ENCODE results near the gene PROB1. TPM values are rescaled to one million over a fixed set of nuclear protein-coding genes. Genes with fewer than 3 reads are reported as not detected.

PROB1 gene
- polyA plus RNA-seq, 4 donors: 0.45 to 2.3 (median 0.79) TPM

- WGBS, 3 donors: 86 to 90% (median 86%) methylated on average over 15 of the region's 15 CpGs
- Histone ChIP-seq H3K9me3 (ENCODE audit: control insufficient read depth in 2 of 2, insufficient read depth in 1 of 2, low read depth in 1 of 2, low read length in 1 of 2) (no peaks in the 10 kb centered on the region), H3K4me3 (ENCODE audit: low read depth in 1 of 3, low read length in 3 of 3) (no peak overlapping the region), H3K27me3 (ENCODE audit: control insufficient read depth in 3 of 3, insufficient read depth in 3 of 3, low read length in 3 of 3) (no peaks in the 10 kb centered on the region), H3K36me3 (ENCODE audit: control insufficient read depth in 3 of 3, insufficient read depth in 2 of 3, low read depth in 1 of 3, low read length in 3 of 3) (peaks cover 0 to 45% (median 0%) of the 10 kb centered on the region in 3 donors), H3K4me1 (ENCODE audit: control insufficient read depth in 3 of 3, insufficient read depth in 2 of 3, low read depth in 1 of 3, low read length in 2 of 3) (peaks cover 13 to 54% (median 17%) of the 10 kb centered on the region in 3 donors), H3K27ac (ENCODE audit: low read depth in 1 of 3, low read length in 2 of 3) (no peak overlapping the region)
- no peak for FAIRE-seq
- DNase-seq: no peak
Observed at GRCh38 chr5:139379626-139380449, 15.1 kb downstream of the PROB1 start.

- FAIRE-seq (no peak), DNase-seq (peak in 1 of 2 donors; percentile 82)
- WGBS, 3 donors: 19 to 63% (median 45%) methylated on average over 13 of the region's 13 CpGs
- no peaks in the 10 kb centered on the region for H3K27me3 ChIP-seq (ENCODE audit: control insufficient read depth in 3 of 3, insufficient read depth in 3 of 3, low read length in 3 of 3)
- H3K27ac ChIP-seq (ENCODE audit: low read depth in 1 of 3, low read length in 2 of 3): peak overlapping the region in 2 of 3 donors; percentile 1 to 2
- H3K4me3 ChIP-seq (ENCODE audit: low read depth in 1 of 3, low read length in 3 of 3): no peak overlapping the region
- peaks cover 5 to 45% (median 9%) of the 10 kb centered on the region in 3 donors for H3K4me1 ChIP-seq (ENCODE audit: control insufficient read depth in 3 of 3, insufficient read depth in 2 of 3, low read depth in 1 of 3, low read length in 2 of 3)
- peaks cover 0 to 49% (median 0%) of the 10 kb centered on the region in 3 donors for H3K36me3 ChIP-seq (ENCODE audit: control insufficient read depth in 3 of 3, insufficient read depth in 2 of 3, low read depth in 1 of 3, low read length in 3 of 3)
- no peaks in the 10 kb centered on the region for H3K9me3 ChIP-seq (ENCODE audit: control insufficient read depth in 2 of 2, insufficient read depth in 1 of 2, low read depth in 1 of 2, low read length in 1 of 2)
Observed at GRCh38 chr5:139378941-139379361, 16.0 kb downstream of the PROB1 start.

DNA sequence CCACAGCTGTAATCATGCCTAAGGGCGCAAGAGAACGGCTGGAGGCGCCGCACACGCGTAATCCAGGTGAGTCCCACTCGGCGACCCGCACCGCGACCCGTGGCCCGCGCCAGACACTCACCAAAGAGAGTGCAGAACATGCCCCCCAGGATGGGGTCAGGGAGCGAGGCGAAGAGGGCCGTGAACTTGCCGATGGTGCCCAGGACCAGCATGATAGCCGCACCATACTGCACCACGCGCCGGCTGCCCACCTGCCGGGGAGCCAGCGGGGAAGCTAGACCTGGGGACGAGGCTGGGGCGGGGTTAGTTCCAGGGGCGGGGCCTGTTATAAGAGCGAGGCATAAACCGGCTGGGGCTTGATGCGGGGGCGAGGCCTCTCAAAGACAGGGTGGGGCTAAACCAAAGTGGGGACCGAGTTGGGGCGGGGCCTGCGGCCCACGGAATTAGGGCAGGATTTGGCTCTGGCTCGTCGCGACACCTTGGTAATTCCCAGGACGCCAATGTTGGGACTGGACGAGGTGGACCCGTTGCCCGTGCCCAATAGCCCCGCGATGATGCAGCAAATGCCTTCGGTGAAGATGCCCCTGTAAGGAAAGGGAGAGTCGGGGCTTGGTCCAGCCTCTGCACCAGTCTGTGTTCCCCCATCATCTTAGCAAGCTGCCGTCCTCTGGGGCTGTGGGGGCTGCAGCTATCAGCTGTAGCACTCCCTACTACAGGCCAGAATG, 16.6 kb downstream of the PROB1 start:
- peaks cover 0 to 55% (median 0%) of the 10 kb centered on the region in 3 donors for H3K36me3 ChIP-seq (ENCODE audit: control insufficient read depth in 3 of 3, insufficient read depth in 2 of 3, low read depth in 1 of 3, low read length in 3 of 3)
- 74 to 84% (median 82%) methylated on average over 42 to 47 of the region's 47 CpGs for WGBS, 3 donors

GRCh38 chr5:139377226-139377625, 17.7 kb downstream of the PROB1 start:
- Histone ChIP-seq H3K27me3 (ENCODE audit: control insufficient read depth in 3 of 3, insufficient read depth in 3 of 3, low read length in 3 of 3) (no peaks in the 10 kb centered on the region), H3K36me3 (ENCODE audit: control insufficient read depth in 3 of 3, insufficient read depth in 2 of 3, low read depth in 1 of 3, low read length in 3 of 3) (peaks cover 0 to 57% (median under 1%) of the 10 kb centered on the region in 3 donors), H3K4me3 (ENCODE audit: low read depth in 1 of 3, low read length in 3 of 3) (no peak overlapping the region), H3K9me3 (ENCODE audit: control insufficient read depth in 2 of 2, insufficient read depth in 1 of 2, low read depth in 1 of 2, low read length in 1 of 2) (no peaks in the 10 kb centered on the region), H3K4me1 (ENCODE audit: control insufficient read depth in 3 of 3, insufficient read depth in 2 of 3, low read depth in 1 of 3, low read length in 2 of 3) (peaks cover 0 to 38% (median 6%) of the 10 kb centered on the region in 3 donors), H3K27ac (ENCODE audit: low read depth in 1 of 3, low read length in 2 of 3) (no peak overlapping the region)
- 81 to 92% (median 86%) methylated on average over 3 of the region's 3 CpGs for WGBS, 3 donors
- FAIRE-seq: no peak
- no peak for DNase-seq

More for the DNA sequence above, 16.6 kb downstream of the PROB1 start:
- FAIRE-seq (no peak), DNase-seq (no peak)
- no peaks in the 10 kb centered on the region for H3K9me3 ChIP-seq (ENCODE audit: control insufficient read depth in 2 of 2, insufficient read depth in 1 of 2, low read depth in 1 of 2, low read length in 1 of 2)
- H3K27me3 ChIP-seq (ENCODE audit: control insufficient read depth in 3 of 3, insufficient read depth in 3 of 3, low read length in 3 of 3): no peaks in the 10 kb centered on the region
- peak overlapping the region in 1 of 3 donors; percentile 2 for H3K27ac ChIP-seq (ENCODE audit: low read depth in 1 of 3, low read length in 2 of 3)
- H3K4me3 ChIP-seq (ENCODE audit: low read depth in 1 of 3, low read length in 3 of 3): no peak overlapping the region
- peaks cover 5 to 44% (median 6%) of the 10 kb centered on the region in 3 donors for H3K4me1 ChIP-seq (ENCODE audit: control insufficient read depth in 3 of 3, insufficient read depth in 2 of 3, low read depth in 1 of 3, low read length in 2 of 3)

DNA sequence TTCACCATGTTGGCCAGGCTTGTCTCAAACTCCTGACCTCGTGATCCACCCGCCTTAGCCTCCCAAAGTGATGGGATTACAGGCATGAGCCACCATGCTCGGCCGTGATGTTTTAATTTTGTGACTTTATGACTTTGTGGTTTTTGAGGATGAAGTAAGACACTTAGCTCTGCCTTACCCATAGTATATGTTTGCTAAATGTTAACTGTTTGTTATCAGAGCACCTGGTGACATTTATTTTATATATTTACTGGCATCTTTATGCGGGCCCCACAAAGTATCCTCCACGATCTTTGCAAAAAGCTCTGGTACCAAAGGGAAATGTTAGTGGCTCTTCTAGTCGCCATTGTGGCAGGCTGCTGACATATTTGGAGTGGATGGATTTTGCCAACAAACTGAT, 18.5 kb downstream of the PROB1 start:
- DNase-seq: no peak
- peaks cover 4 to 63% (median 5%) of the 10 kb centered on the region in 3 donors for H3K36me3 ChIP-seq (ENCODE audit: control insufficient read depth in 3 of 3, insufficient read depth in 2 of 3, low read depth in 1 of 3, low read length in 3 of 3)
- H3K4me1 ChIP-seq (ENCODE audit: control insufficient read depth in 3 of 3, insufficient read depth in 2 of 3, low read depth in 1 of 3, low read length in 2 of 3): peaks cover 0 to 30% (median 4%) of the 10 kb centered on the region in 3 donors
- no peak for FAIRE-seq
- H3K27ac ChIP-seq (ENCODE audit: low read depth in 1 of 3, low read length in 2 of 3): no peak overlapping the region
- H3K4me3 ChIP-seq (ENCODE audit: low read depth in 1 of 3, low read length in 3 of 3): no peak overlapping the region
- 93 to 97% (median 94%) methylated on average over 7 of the region's 7 CpGs for WGBS, 3 donors
- no peaks in the 10 kb centered on the region for H3K9me3 ChIP-seq (ENCODE audit: control insufficient read depth in 2 of 2, insufficient read depth in 1 of 2, low read depth in 1 of 2, low read length in 1 of 2)
- no peaks in the 10 kb centered on the region for H3K27me3 ChIP-seq (ENCODE audit: control insufficient read depth in 3 of 3, insufficient read depth in 3 of 3, low read length in 3 of 3)

DNA sequence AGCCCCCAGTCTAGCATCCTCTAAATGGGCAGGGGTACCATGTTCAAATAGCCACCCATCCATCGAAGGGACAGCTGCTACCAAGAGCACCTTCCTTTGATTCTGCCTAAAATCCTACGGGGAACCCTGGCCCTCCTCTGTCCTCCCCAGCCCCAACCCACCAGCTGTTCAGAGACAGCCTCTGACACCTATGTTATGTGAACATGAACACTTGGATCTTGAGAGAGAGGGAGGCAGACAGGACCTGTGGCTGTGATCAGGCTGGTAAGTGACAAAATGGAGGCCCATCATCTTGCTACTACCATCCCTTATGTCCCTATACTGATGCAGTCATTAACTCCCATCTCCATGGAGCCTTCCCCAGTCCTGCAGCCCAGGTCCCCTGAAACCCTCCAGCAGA, 20.0 kb downstream of the PROB1 start:
- H3K9me3 ChIP-seq (ENCODE audit: control insufficient read depth in 2 of 2, insufficient read depth in 1 of 2, low read depth in 1 of 2, low read length in 1 of 2): no peaks in the 10 kb centered on the region
- FAIRE-seq (no peak), DNase-seq (no peak)
- H3K27ac ChIP-seq (ENCODE audit: low read depth in 1 of 3, low read length in 2 of 3): no peak overlapping the region
- H3K4me3 ChIP-seq (ENCODE audit: low read depth in 1 of 3, low read length in 3 of 3): no peak overlapping the region
- H3K27me3 ChIP-seq (ENCODE audit: control insufficient read depth in 3 of 3, insufficient read depth in 3 of 3, low read length in 3 of 3): no peaks in the 10 kb centered on the region
- H3K36me3 ChIP-seq (ENCODE audit: control insufficient read depth in 3 of 3, insufficient read depth in 2 of 3, low read depth in 1 of 3, low read length in 3 of 3): peaks cover 5 to 65% (median 6%) of the 10 kb centered on the region in 3 donors
- peaks cover 0 to 19% (median 2%) of the 10 kb centered on the region in 3 donors for H3K4me1 ChIP-seq (ENCODE audit: control insufficient read depth in 3 of 3, insufficient read depth in 2 of 3, low read depth in 1 of 3, low read length in 2 of 3)
- 95 to 98% (median 95%) methylated on average over 2 of the region's 2 CpGs for WGBS, 3 donors

GRCh38 chr5:139371482-139372435, 23.1 kb downstream of the PROB1 start:
- Histone ChIP-seq H3K27me3 (ENCODE audit: control insufficient read depth in 3 of 3, insufficient read depth in 3 of 3, low read length in 3 of 3) (no peaks in the 10 kb centered on the region), H3K9me3 (ENCODE audit: control insufficient read depth in 2 of 2, insufficient read depth in 1 of 2, low read depth in 1 of 2, low read length in 1 of 2) (no peaks in the 10 kb centered on the region), H3K36me3 (ENCODE audit: control insufficient read depth in 3 of 3, insufficient read depth in 2 of 3, low read depth in 1 of 3, low read length in 3 of 3) (peaks cover 5 to 46% (median 11%) of the 10 kb centered on the region in 3 donors), H3K4me1 (ENCODE audit: control insufficient read depth in 3 of 3, insufficient read depth in 2 of 3, low read depth in 1 of 3, low read length in 2 of 3) (peaks cover 0 to 6% (median 0%) of the 10 kb centered on the region in 3 donors), H3K27ac (ENCODE audit: low read depth in 1 of 3, low read length in 2 of 3) (no peak overlapping the region), H3K4me3 (ENCODE audit: low read depth in 1 of 3, low read length in 3 of 3) (no peak overlapping the region)
- FAIRE-seq (no peak), DNase-seq (no peak)
- WGBS, 3 donors: 78 to 86% (median 81%) methylated on average over 7 of the region's 7 CpGs

All from small intestine (tissue), 7 donors.